B cell (primary cell): ENCODE results near the gene C12orf57. TPM values are rescaled to one million over a fixed set of nuclear protein-coding genes. Genes with fewer than 3 reads are reported as not detected.

Experiments used
- ATAC-seq: fragments of 200-7000 bp; cut with Tn5 transposase; one replicate; pipeline ENCODE4 v1.10.0; 2021; ENCODE audit warnings: low read depth, mild to moderate bottlenecking, moderate number of reproducible peaks, moderate library complexity
- CTCF ChIA-PET: fragments of 350-600 bp; sonication (Branson Sonifier 250); formaldehyde crosslinking; loops from one replicate; lab custom pipeline; 2021; ENCODE audit warnings: antibody characterized with exemption, inconsistent platforms; lab: Charles Lee
- POLR2A ChIA-PET: fragments of 350-600 bp; sonication (Branson Sonifier 250); formaldehyde crosslinking; loops from one replicate; lab custom pipeline; 2021; ENCODE audit warnings: antibody characterized with exemption; lab: Charles Lee
- DNase-seq: peaks from one replicate; pipeline ENCODE4 v3.0.0; 2013
- H2AFZ ChIP-seq: 2 replicates; pipeline ENCODE4 v1.6.1; 2012; ENCODE audit warnings: mild to moderate bottlenecking, low read depth, low read length; ENCODE audit not compliant: insufficient read depth, poor library complexity, severe bottlenecking
- H3K27ac ChIP-seq, 2 donors: 1 replicate in 1 of 2; 2 replicates in 1 of 2; pipeline ENCODE4 v1.5.1; 2012 to 2013; ENCODE audit warnings: low read length in 2 of 2, mild to moderate bottlenecking in 2 of 2, moderate library complexity in 1 of 2
- H3K27me3 ChIP-seq, 4 experiments: fragments of 200-600 bp in 1 of 4; sonication (generic) in 1 of 4; replicated peaks in 1 of 4; 1 replicate in 2 of 4; 2 replicates in 2 of 4; pipeline versions ENCODE4 v1.6.1 to v1.7.0; 2013 to 2016; ENCODE audit warnings: low read length in 3 of 4, mild to moderate bottlenecking in 2 of 4, mixed read lengths in 1 of 4, moderate library complexity in 1 of 4; ENCODE audit not compliant: insufficient read depth in 4 of 4, control insufficient read depth in 3 of 4; ENCODE audit errors: control extremely low read depth in 1 of 4
- H3K36me3 ChIP-seq, 2 experiments: replicated peaks in 1 of 2; 1 replicate in 1 of 2; 2 replicates in 1 of 2; pipeline versions ENCODE4 v1.6.1 to v1.7.1; 2013; ENCODE audit warnings: low read length in 1 of 2; ENCODE audit not compliant: insufficient read depth in 2 of 2, control insufficient read depth in 1 of 2; ENCODE audit errors: control extremely low read depth in 1 of 2, extremely low read depth in 1 of 2
- H3K4me1 ChIP-seq, 2 donors: fragments of 200-600 bp in 1 of 2; sonication (generic) in 1 of 2; 1 replicate in 1 of 2; 2 replicates in 1 of 2; pipeline versions ENCODE4 v1.5.1 to v1.6.1; 2013 to 2017; ENCODE audit warnings: low read length in 2 of 2; ENCODE audit not compliant: control insufficient read depth in 2 of 2, insufficient read depth in 2 of 2
- H3K4me2 ChIP-seq: replicated peaks from 2 replicates; pipeline ENCODE3; 2012; ENCODE audit warnings: mild to moderate bottlenecking, low read depth, low read length; ENCODE audit not compliant: poor library complexity, severe bottlenecking
- H3K4me3 ChIP-seq, 5 experiments: fragments of 200-600 bp in 1 of 5; sonication (generic) in 1 of 5; 1 replicate in 3 of 5; 2 replicates in 2 of 5; pipeline versions ENCODE4 v1.5.1 to v1.7.0; 2011 to 2016; ENCODE audit warnings: low read length in 4 of 5, mild to moderate bottlenecking in 4 of 5, low read depth in 2 of 5, control low read depth in 1 of 5, moderate library complexity in 1 of 5; ENCODE audit not compliant: insufficient read depth in 1 of 5; ENCODE audit errors: control extremely low read depth in 1 of 5, extremely low read depth in 1 of 5
- H3K79me2 ChIP-seq: fragments of 200-600 bp; sonication (generic); one replicate; pipeline ENCODE4 v1.6.0; 2016; ENCODE audit warnings: low read length; ENCODE audit not compliant: control insufficient read depth, insufficient read depth
- H3K9ac ChIP-seq: fragments of 200-600 bp; sonication (generic); 2 replicates; pipeline ENCODE4 v1.6.1; 2017; ENCODE audit warnings: mild to moderate bottlenecking, low read length, moderate library complexity
- H3K9me3 ChIP-seq, 3 donors: one replicate each; pipeline versions ENCODE4 v1.6.1 to v1.7.1; 2013; ENCODE audit warnings: low read length in 2 of 3; ENCODE audit not compliant: control insufficient read depth in 2 of 3, insufficient read depth in 1 of 3; ENCODE audit errors: control extremely low read depth in 1 of 3
- H4K20me1 ChIP-seq: 2 replicates; pipeline ENCODE4 v1.6.0; 2012; ENCODE audit warnings: mild to moderate bottlenecking, low read length; ENCODE audit not compliant: insufficient read depth, control insufficient read depth, poor library complexity, severe bottlenecking
- H3K27ac Mint-ChIP-seq: one replicate; pipeline ENCODE4 v1.8.0; 2021; ENCODE audit warnings: mixed read lengths
- H3K27me3 Mint-ChIP-seq: one replicate; pipeline ENCODE4 v1.8.0; 2021; ENCODE audit warnings: mixed read lengths
- H3K4me1 Mint-ChIP-seq: one replicate; pipeline ENCODE4 v1.8.0; 2021; ENCODE audit warnings: mixed read lengths
- H3K4me3 Mint-ChIP-seq: one replicate; pipeline ENCODE4 v1.8.0; 2021; ENCODE audit warnings: mixed read lengths
- H3K9me3 Mint-ChIP-seq: one replicate; pipeline ENCODE4 v1.8.0; 2022; ENCODE audit warnings: mixed read lengths; ENCODE audit not compliant: insufficient read depth
- EZH2 ChIP-seq: IDR thresholded peaks from 2 replicates; pipeline ENCODE4 v1.6.1; 2012; ENCODE audit warnings: borderline replicate concordance, low read depth, mild to moderate bottlenecking, moderate library complexity, low read length; ENCODE audit not compliant: insufficient read depth, poor library complexity, severe bottlenecking
- WGBS: methylation state at CpG from one replicate; pipeline ENCODE4 v1.1.5; 2013; ENCODE audit warnings: missing lambda C conversion rate; ENCODE audit not compliant: insufficient coverage; 5-methylcytosine and 5-hydroxymethylcytosine counted together
- intact Hi-C: fragments of 100-400 bp; cut with micrococcal nuclease; formaldehyde crosslinking; loops from one replicate; pipeline ENCODE4 v1.10.0; 2022
- polyA plus RNA-seq: library from polyadenylated mRNA; depleted of rRNA; stranded (reverse); fragments of >200 nt; gene quantifications from 2 replicates; pipeline ENCODE4 v1.2.3, GENCODE V29; 2012
- total RNA-seq, 2 donors: library from RNA; stranded (reverse); fragments of 120-200 nt in 1 of 2; gene quantifications; 1 replicate in 1 of 2; 2 replicates in 1 of 2; pipeline versions ENCODE4 v1.2.3 to v1.2.4, GENCODE V29; 2013 to 2022
- TF ChIP-seq, protein P1 (sequence below): fragments of 200-600 bp; IDR thresholded peaks from one replicate; pipeline ENCODE4 v1.8.0; 2022; ENCODE audit warnings: antibody characterized with exemption, mild to moderate bottlenecking

The C12orf57 gene
- total and polyA plus RNA-seq, 2 donors (not counting 1 experiment from before 2014, with no cell fraction given), result 90.9 to 460 TPM

DNA sequence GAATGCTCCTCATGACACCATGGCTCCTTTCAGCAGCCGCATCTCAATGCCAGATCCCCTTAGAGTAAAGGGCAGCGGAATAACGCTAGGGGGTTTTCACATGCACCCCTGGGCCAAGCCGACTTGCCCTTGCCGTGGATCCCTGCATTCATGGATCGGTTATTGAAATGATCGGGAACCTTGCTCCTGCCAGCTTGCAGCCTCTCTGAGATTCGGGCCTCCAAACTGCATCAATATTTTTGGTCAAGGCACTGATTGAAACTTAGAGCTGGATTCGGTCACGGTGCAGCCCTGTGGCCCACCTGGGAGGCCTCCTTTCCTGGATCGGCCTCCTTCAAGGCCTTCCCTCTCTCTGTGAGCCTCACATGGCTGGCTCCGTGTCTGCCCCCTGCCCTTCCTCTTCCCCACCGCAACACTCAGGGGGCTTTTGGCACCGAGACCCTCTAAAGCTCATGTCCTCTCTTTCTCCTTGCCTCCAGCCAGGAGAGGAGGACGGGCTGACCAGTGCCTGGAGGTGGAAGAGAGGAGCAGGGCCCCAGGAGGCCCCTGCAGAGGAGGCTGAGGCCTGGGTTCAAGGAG lies 9.1 kb downstream of the C12orf57 start:
- Mint-ChIP-seq H3K4me3 (peak overlapping the region; percentile 98), H3K27me3 (no peaks in the 10 kb centered on the region), H3K27ac (peak overlapping the region; percentile 98), H3K9me3 (no peaks in the 10 kb centered on the region), H3K4me1 (peaks cover 86% of the 10 kb centered on the region)
- 10% methylated on average over 12 of the region's 15 CpGs for WGBS
- TF ChIP-seq EZH2, result no peak
- TF ChIP-seq, protein P1, sequence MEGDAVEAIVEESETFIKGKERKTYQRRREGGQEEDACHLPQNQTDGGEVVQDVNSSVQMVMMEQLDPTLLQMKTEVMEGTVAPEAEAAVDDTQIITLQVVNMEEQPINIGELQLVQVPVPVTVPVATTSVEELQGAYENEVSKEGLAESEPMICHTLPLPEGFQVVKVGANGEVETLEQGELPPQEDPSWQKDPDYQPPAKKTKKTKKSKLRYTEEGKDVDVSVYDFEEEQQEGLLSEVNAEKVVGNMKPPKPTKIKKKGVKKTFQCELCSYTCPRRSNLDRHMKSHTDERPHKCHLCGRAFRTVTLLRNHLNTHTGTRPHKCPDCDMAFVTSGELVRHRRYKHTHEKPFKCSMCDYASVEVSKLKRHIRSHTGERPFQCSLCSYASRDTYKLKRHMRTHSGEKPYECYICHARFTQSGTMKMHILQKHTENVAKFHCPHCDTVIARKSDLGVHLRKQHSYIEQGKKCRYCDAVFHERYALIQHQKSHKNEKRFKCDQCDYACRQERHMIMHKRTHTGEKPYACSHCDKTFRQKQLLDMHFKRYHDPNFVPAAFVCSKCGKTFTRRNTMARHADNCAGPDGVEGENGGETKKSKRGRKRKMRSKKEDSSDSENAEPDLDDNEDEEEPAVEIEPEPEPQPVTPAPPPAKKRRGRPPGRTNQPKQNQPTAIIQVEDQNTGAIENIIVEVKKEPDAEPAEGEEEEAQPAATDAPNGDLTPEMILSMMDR, result no peak
- H3K79me2 ChIP-seq, result peaks cover 83% of the 10 kb centered on the region
- peak overlapping the region; percentile 92 for H3K4me2 ChIP-seq
- POLR2A ChIA-PET, result interaction anchor here (0.9 to 18.5 kb wide), 3 partner anchors 5 to 156 kb away, joined by 3 to 662 read pairs (median 662); partner anchors contain the start of genes C12orf57, PTPN6 and RNU7-1
- intact Hi-C loops, result no loop called here
- H3K27me3 ChIP-seq, result no peaks in the 10 kb centered on the region
- ATAC-seq (no peak), DNase-seq (peak; percentile 51)
- H3K4me3 ChIP-seq, result peak overlapping the region; percentile 88 to 98 (median 92)
- no peak overlapping the region for H2AFZ ChIP-seq
- peaks cover 0 to 61% of the 10 kb centered on the region in 2 experiments for H3K36me3 ChIP-seq
- H3K4me1 ChIP-seq, result peaks cover 71 to 76% of the 10 kb centered on the region in 2 donors
- peak overlapping the region; percentile 95 for H3K9ac ChIP-seq
- peak overlapping the region; percentile 84 to 99 for H3K27ac ChIP-seq
- CTCF ChIA-PET, result interaction anchor here (1.9 to 16.6 kb wide), 4 partner anchors 7 to 80 kb away, joined by 9 to 944 read pairs (median 12); partner anchors contain the start of genes C12orf57, RNU7-1 and SPSB2
- H4K20me1 ChIP-seq, result peaks cover 58% of the 10 kb centered on the region
- no peaks in the 10 kb centered on the region for H3K9me3 ChIP-seq
